Left cardiac atrium (tissue), 4 donors: ENCODE data around the gene ERBB4. TPM values are rescaled to one million over a fixed set of nuclear protein-coding genes. Genes with fewer than 3 reads are reported as not detected.
A peak's percentile ranks its signal among the peaks of the same experiment; 100 is the strongest.

Source experiments
- ATAC-seq, 2 donors: fragments of 200-7000 bp; cut with Tn5 transposase; one replicate each; pipeline ENCODE4 v1.9.1; 2020; ENCODE audit warnings: mild to moderate bottlenecking in 2 of 2, moderate library complexity in 2 of 2
- DNase-seq: peaks from one replicate; pipeline ENCODE4 v3.0.0-alpha.2; 2020
- intact Hi-C, 2 donors: fragments of 100-400 bp; cut with DNase I; formaldehyde crosslinking; loops; one replicate each; pipeline versions ENCODE4 v1.14.1 to v1.15.1; 2022 to 2023
- total RNA-seq, 2 donors: library from RNA; stranded (reverse); fragmentation: NEBNext Ultra II Directional; extraction: Animal tissue kit (Norgen Biotek cat#: 25700); gene quantifications; one replicate each; pipeline ENCODE4 v1.2.1, GENCODE V29; 2021
- donor health status: DM: no; HTN: yes; CAD: no.
- donor health status: DM: no; HTN: yes; CAD: no; lungs with severe emphysema.
- donor health status: DM: yes; HTN: yes; CAD: no.
- donor health status: Dilated cardiomyopathy.

ERBB4 gene
- total RNA-seq, 2 donors from 2014 or later: 17.9 to 20.6 TPM

GRCh38 chr2:212005085-212005671 lies 533.4 kb downstream of the ERBB4 start:
- DNase-seq: peak; percentile 24
- intact Hi-C loops: no loop called here
- ATAC-seq: no peak

GRCh38 chr2:212001325-212001724 lies 537.3 kb downstream of the ERBB4 start:
- intact Hi-C loops: no loop called here
- DNase-seq (no peak), ATAC-seq (no peak)

- no peak for DNase-seq
- intact Hi-C loops: no loop called here
- no peak for ATAC-seq
Measured at GRCh38 chr2:211996857-211997256, 541.7 kb downstream of the ERBB4 start.

- DNase-seq (no peak), ATAC-seq (no peak)
- intact Hi-C loops: no loop called here
Measured at GRCh38 chr2:211994806-211995205, 543.8 kb downstream of the ERBB4 start.

GRCh38 chr2:211990335-211990734 lies 548.3 kb downstream of the ERBB4 start:
- DNase-seq (no peak), ATAC-seq (no peak)
- intact Hi-C loops: no loop called here

- no peak for DNase-seq
- no peak for ATAC-seq
- intact Hi-C loops: no loop called here
Measured at GRCh38 chr2:211986313-211986712, 552.3 kb downstream of the ERBB4 start.

GRCh38 chr2:211985393-211985792 lies 553.2 kb downstream of the ERBB4 start:
- no peak for ATAC-seq
- DNase-seq: no peak
- intact Hi-C loops: no loop called here

- intact Hi-C loops: no loop called here
- ATAC-seq (no peak), DNase-seq (no peak)
Measured at GRCh38 chr2:211982162-211982561, 556.4 kb downstream of the ERBB4 start.

GRCh38 chr2:211981451-211981850 lies 557.2 kb downstream of the ERBB4 start:
- ATAC-seq (no peak), DNase-seq (no peak)
- intact Hi-C loops: no loop called here

GRCh38 chr2:211976076-211976475 lies 562.5 kb downstream of the ERBB4 start:
- ATAC-seq: no peak
- intact Hi-C loops: no loop called here
- DNase-seq: no peak

- no peak for ATAC-seq
- no peak for DNase-seq
- intact Hi-C loops: no loop called here
Measured at GRCh38 chr2:211967234-211967633, 571.4 kb downstream of the ERBB4 start.

GRCh38 chr2:211963969-211964368 lies 574.6 kb downstream of the ERBB4 start:
- no peak for DNase-seq
- intact Hi-C loops: no loop called here
- no peak for ATAC-seq

- DNase-seq: no peak
- intact Hi-C loops: no loop called here
- ATAC-seq: no peak
Measured at GRCh38 chr2:211957799-211958198, 580.8 kb downstream of the ERBB4 start.

GRCh38 chr2:211955648-211956047 lies 583.0 kb downstream of the ERBB4 start:
- ATAC-seq (no peak), DNase-seq (no peak)
- intact Hi-C loops: no loop called here

- DNase-seq: no peak
- intact Hi-C loops: no loop called here
- ATAC-seq: no peak
Measured at GRCh38 chr2:211948932-211949331, 589.7 kb downstream of the ERBB4 start.

GRCh38 chr2:211946960-211947359 lies 591.6 kb downstream of the ERBB4 start:
- intact Hi-C loops: no loop called here
- DNase-seq (no peak), ATAC-seq (no peak)

- intact Hi-C loops: no loop called here
- DNase-seq (no peak), ATAC-seq (no peak)
Measured at GRCh38 chr2:211944572-211944971, 594.0 kb downstream of the ERBB4 start.

GRCh38 chr2:211942153-211942552 lies 596.4 kb downstream of the ERBB4 start:
- intact Hi-C loops: no loop called here
- ATAC-seq: no peak
- no peak for DNase-seq

GRCh38 chr2:211941216-211941747 lies 597.3 kb downstream of the ERBB4 start:
- intact Hi-C loops: no loop called here
- DNase-seq (no peak), ATAC-seq (no peak)

- intact Hi-C loops: no loop called here
- ATAC-seq (no peak), DNase-seq (no peak)
Measured at GRCh38 chr2:211939177-211939576, 599.4 kb downstream of the ERBB4 start.

GRCh38 chr2:211934811-211935210 lies 603.8 kb downstream of the ERBB4 start:
- intact Hi-C loops: no loop called here
- DNase-seq (no peak), ATAC-seq (no peak)

- no peak for DNase-seq
- intact Hi-C loops: no loop called here
- no peak for ATAC-seq
Measured at GRCh38 chr2:211931314-211931713, 607.3 kb downstream of the ERBB4 start.
